HEK293 (cell line): Measurements from ENCODE around the gene ABHD3.

Experiments used
- KLF16 ChIP-seq: fragments of 450-650 bp; formaldehyde crosslinking; IDR thresholded peaks from 2 replicates; pipeline ENCODE4 v1.5.1; 2017; ENCODE audit warnings: missing biosample characterization, missing genetic modification characterization
- PRDM2 ChIP-seq: fragments of 450-650 bp; formaldehyde crosslinking; IDR thresholded peaks from 2 replicates; pipeline ENCODE4 v1.5.1; 2016; ENCODE audit warnings: missing biosample characterization, missing genetic modification characterization, borderline replicate concordance
- PRDM6 ChIP-seq: fragments of 450-650 bp; formaldehyde crosslinking; IDR thresholded peaks from 2 replicates; pipeline ENCODE4 v1.5.1; 2017; ENCODE audit warnings: missing biosample characterization, missing genetic modification characterization
- RBAK ChIP-seq: fragments of 450-650 bp; formaldehyde crosslinking; IDR thresholded peaks from 2 replicates; pipeline ENCODE4 v1.5.1; 2016; ENCODE audit warnings: missing biosample characterization, missing genetic modification characterization
- SP2 ChIP-seq: fragments of 450-650 bp; formaldehyde crosslinking; IDR thresholded peaks from 2 replicates; pipeline ENCODE4 v1.5.1; 2016; ENCODE audit warnings: missing biosample characterization, missing genetic modification characterization
- ZBTB1 ChIP-seq: fragments of 450-650 bp; formaldehyde crosslinking; IDR thresholded peaks from 2 replicates; pipeline ENCODE4 v1.5.1; 2016; ENCODE audit warnings: missing biosample characterization, missing genetic modification characterization
- ZBTB49 ChIP-seq: fragments of 450-650 bp; formaldehyde crosslinking; IDR thresholded peaks from 2 replicates; pipeline ENCODE4 v1.5.1; 2016; ENCODE audit warnings: missing biosample characterization, missing genetic modification characterization, low read depth
- ZFP3 ChIP-seq: fragments of 450-650 bp; formaldehyde crosslinking; IDR thresholded peaks from 2 replicates; pipeline ENCODE4 v1.5.1; 2016; ENCODE audit warnings: low read depth, missing biosample characterization, missing genetic modification characterization
- ZNF10 ChIP-seq: fragments of 450-650 bp; formaldehyde crosslinking; IDR thresholded peaks from 2 replicates; pipeline ENCODE4 v1.5.1; 2017; ENCODE audit warnings: missing biosample characterization, missing genetic modification characterization
- ZNF138 ChIP-seq: fragments of 450-650 bp; formaldehyde crosslinking; IDR thresholded peaks from 2 replicates; pipeline ENCODE4 v1.5.1; 2016; ENCODE audit warnings: missing biosample characterization, missing genetic modification characterization, borderline replicate concordance
- ZNF335 ChIP-seq: fragments of 450-650 bp; formaldehyde crosslinking; conservative IDR thresholded peaks from 2 replicates; pipeline ENCODE4 v1.5.1; 2016; ENCODE audit warnings: missing biosample characterization, missing genetic modification characterization
- ZNF362 ChIP-seq: fragments of 450-650 bp; formaldehyde crosslinking; IDR thresholded peaks from 2 replicates; pipeline ENCODE4 v1.5.1; 2016; ENCODE audit warnings: missing biosample characterization, missing genetic modification characterization
- ZNF366 ChIP-seq: fragments of 450-650 bp; formaldehyde crosslinking; conservative IDR thresholded peaks from 2 replicates; pipeline ENCODE4 v1.5.1; 2016; ENCODE audit warnings: missing biosample characterization, missing genetic modification characterization
- ZNF37A ChIP-seq: fragments of 450-650 bp; IDR thresholded peaks from 2 replicates; pipeline ENCODE4 v1.5.1; 2018; ENCODE audit warnings: missing biosample characterization, missing genetic modification characterization
- ZNF549 ChIP-seq: fragments of 450-650 bp; IDR thresholded peaks from 2 replicates; pipeline ENCODE4 v1.5.1; 2018; ENCODE audit warnings: missing biosample characterization, missing genetic modification characterization, mild to moderate bottlenecking, inconsistent platforms, moderate library complexity
- ZNF555 ChIP-seq: fragments of 450-650 bp; formaldehyde crosslinking; conservative IDR thresholded peaks from 2 replicates; pipeline ENCODE4 v1.5.1; 2017; ENCODE audit warnings: missing biosample characterization, mild to moderate bottlenecking, missing genetic modification characterization, inconsistent platforms
- ZNF580 ChIP-seq: fragments of 450-650 bp; formaldehyde crosslinking; IDR thresholded peaks from 2 replicates; pipeline ENCODE4 v1.5.1; 2016; ENCODE audit warnings: missing biosample characterization, missing genetic modification characterization
- ZNF626 ChIP-seq: fragments of 450-650 bp; sonication (Bioruptor Pico); formaldehyde crosslinking; IDR thresholded peaks from 2 replicates; pipeline ENCODE4 v1.5.1; 2018; ENCODE audit warnings: missing biosample characterization, missing genetic modification characterization, inconsistent platforms
- ZNF664 ChIP-seq: fragments of 450-650 bp; formaldehyde crosslinking; IDR thresholded peaks from 2 replicates; pipeline ENCODE4 v1.5.1; 2016; ENCODE audit warnings: missing biosample characterization, missing genetic modification characterization
- ZNF692 ChIP-seq: fragments of 450-650 bp; formaldehyde crosslinking; IDR thresholded peaks from 2 replicates; pipeline ENCODE4 v1.5.1; 2016; ENCODE audit warnings: missing biosample characterization, missing genetic modification characterization
- ZNF791 ChIP-seq: fragments of 450-650 bp; formaldehyde crosslinking; IDR thresholded peaks from 2 replicates; pipeline ENCODE4 v1.5.1; 2016; ENCODE audit warnings: missing biosample characterization, missing genetic modification characterization
- ZNF843 ChIP-seq: fragments of 450-650 bp; formaldehyde crosslinking; IDR thresholded peaks from 2 replicates; pipeline ENCODE4 v1.5.1; 2016; ENCODE audit warnings: missing biosample characterization, missing genetic modification characterization
- ZSCAN5A ChIP-seq: fragments of 450-650 bp; formaldehyde crosslinking; IDR thresholded peaks from 2 replicates; pipeline ENCODE4 v1.5.1; 2016; ENCODE audit warnings: missing biosample characterization, missing genetic modification characterization

Gene ABHD3

GRCh38 chr18:21704603-21705364 lies at the start of gene ABHD3 (continued):
- TF ChIP-seq ZNF362 (tag by site-specific recombination) (no peak), ZBTB49 (tag by site-specific recombination) (no peak), ZBTB1 (tag by site-specific recombination) (no peak), SP2 (tag by site-specific recombination) (peak; percentile 78), ZNF10 (no peak), RBAK (tag by site-specific recombination) (no peak), ZNF37A (tag by site-specific recombination) (no peak), ZNF692 (no peak), ZNF843 (tag by site-specific recombination) (no peak), ZNF626 (no peak), ZNF549 (tag by site-specific recombination) (no peak), ZNF580 (tag by site-specific recombination) (no peak), ZNF366 (tag by site-specific recombination) (no peak), PRDM6 (tag by site-specific recombination) (no peak), ZNF791 (tag by site-specific recombination) (no peak), PRDM2 (tag by site-specific recombination) (no peak), ZNF664 (tag by site-specific recombination) (no peak), ZSCAN5A (no peak), KLF16 (0 out of 2 replicates have a peak, but pooled peaks have one; percentile 52), ZNF555 (tag by site-specific recombination) (no peak), ZFP3 (tag by site-specific recombination) (no peak), ZNF335 (tag by site-specific recombination) (peak; percentile 6; the same call in 1 of the 2 replicates), ZNF138 (tag by site-specific recombination) (no peak)
